Measurements from ENCODE around the gene C4orf54.

The C4orf54 gene

DNA sequence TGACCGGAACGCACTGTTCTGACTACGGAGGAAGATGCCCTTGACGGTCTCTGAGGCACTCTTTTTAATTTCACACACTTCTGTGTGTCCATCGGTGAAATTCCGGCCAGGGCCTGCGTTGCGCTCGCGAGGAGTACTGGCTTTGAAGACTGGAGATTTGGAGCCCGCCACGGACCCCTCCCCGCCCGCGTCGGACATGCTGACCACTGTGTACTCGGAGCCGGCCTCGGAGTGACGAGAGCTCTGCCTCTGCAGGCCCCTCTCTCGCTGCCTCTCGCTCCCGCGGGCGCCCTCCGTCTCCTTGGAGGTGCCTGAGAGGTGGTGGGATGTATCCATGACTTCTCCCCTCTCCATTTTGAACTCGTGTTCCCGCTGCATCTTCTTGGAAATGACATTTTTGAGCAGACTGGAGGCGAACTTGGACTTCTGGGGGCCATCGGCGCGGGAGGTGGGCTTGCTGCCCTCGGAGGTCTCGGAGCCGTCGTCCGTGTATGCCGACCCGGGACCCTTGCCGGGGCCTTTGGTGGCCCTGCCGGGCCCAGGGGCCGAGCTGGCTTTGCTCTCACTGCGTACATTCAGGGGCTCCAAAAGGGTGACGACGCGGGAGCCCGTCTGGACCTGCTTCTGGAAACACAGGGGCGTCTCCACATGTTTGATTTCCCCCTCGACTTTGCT, 5.7 kb downstream of the C4orf54 start:
- no peak for FAIRE-seq

GRCh38 chr4:99651016-99651769, 6.4 kb downstream of the C4orf54 start:
- no peak for FAIRE-seq

- no peak for FAIRE-seq
These were observed 7.8 kb downstream of the C4orf54 start for GRCh38 chr4:99649778-99650177.

- FAIRE-seq, result no peak
These were observed 8.4 kb downstream of the C4orf54 start for GRCh38 chr4:99649208-99649607.

GRCh38 chr4:99648321-99648720, 9.3 kb downstream of the C4orf54 start:
- FAIRE-seq, result no peak

GRCh38 chr4:99647071-99647470, 10.6 kb downstream of the C4orf54 start:
- no peak for FAIRE-seq

GRCh38 chr4:99645638-99646037, 12.0 kb downstream of the C4orf54 start:
- FAIRE-seq, result no peak

DNA sequence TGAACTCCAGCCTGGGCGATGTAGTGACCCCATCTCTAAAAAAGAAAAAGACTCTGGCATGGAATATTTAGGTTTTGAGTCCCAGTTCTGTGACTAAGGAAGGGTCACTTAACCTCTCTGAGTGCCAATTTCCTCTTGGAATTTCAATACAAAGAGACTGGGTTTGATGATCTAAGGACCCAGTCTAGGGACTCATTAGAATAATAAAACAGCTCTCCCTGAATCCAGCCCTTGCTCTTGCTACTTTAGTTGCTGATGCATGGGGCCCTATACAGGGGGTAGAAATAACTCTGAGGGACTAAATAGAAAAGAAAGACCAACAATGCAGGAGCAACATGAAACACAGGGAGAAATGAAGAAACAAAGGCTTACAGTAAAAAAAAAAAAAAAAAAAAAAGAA, 12.6 kb downstream of the C4orf54 start:
- no peak for FAIRE-seq

DNA sequence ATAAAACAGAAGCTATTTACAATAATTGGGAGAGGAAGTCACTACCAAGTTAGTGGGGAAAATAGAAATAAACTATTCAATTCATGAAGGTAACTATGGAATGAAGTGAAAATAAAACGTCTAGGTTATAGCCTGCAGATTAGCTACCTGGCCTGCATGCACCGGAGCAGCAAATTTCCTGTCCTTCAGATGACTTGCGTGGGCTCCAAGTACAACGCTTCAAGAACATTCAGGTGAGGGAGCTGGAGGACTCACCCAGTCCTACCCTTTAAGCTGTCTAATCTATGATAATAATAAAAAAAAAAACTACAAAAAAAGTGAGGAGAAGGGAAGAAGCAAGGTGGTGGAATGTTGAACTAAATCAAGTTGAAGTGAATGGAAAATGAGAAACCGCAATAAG, 13.2 kb downstream of the C4orf54 start:
- FAIRE-seq, result no peak

GRCh38 chr4:99642725-99643489, 14.7 kb downstream of the C4orf54 start:
- no peak for FAIRE-seq

GRCh38 chr4:99640676-99641075, 17.0 kb downstream of the C4orf54 start:
- FAIRE-seq, result no peak

DNA sequence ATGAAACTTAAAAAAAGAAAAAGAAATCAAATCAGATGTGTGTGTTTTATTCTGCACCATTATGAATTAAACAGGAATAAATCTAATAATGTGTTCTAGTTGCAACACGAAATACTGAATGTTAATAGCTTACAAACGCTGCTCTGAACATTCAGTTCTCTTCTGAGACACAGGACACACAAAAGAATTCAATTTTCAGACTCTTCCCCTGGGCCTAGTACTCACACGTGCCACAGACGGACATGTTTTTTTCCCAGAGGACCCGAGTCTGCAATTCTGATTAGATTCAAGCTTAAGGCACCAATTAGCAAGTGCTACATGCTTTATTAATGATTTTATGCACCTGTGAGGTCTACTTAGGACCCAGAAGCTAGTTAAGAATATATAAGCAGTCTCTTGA, 20.5 kb downstream of the C4orf54 start:
- FAIRE-seq, result no peak

GRCh38 chr4:99636422-99636821, 21.2 kb downstream of the C4orf54 start:
- FAIRE-seq, result no peak

DNA sequence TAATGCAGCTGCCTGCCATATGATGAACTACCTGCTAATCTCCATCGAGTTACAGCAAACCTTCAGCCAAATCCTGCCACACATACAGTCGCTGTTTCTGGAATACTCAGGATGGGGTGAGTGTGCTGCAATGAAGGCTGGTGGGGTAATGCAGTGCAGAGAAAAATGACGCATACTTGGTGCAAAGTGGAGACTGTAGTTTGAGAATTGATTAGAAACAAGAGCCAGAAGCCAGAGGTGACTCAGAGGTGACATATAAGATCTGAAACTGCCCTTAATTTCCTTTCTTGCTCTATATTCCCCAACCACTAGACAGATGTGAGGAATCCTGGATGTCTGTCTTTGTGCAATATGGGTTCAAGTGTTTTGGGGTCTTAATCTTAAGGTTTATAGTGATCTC, 22.0 kb downstream of the C4orf54 start:
- no peak for FAIRE-seq

DNA sequence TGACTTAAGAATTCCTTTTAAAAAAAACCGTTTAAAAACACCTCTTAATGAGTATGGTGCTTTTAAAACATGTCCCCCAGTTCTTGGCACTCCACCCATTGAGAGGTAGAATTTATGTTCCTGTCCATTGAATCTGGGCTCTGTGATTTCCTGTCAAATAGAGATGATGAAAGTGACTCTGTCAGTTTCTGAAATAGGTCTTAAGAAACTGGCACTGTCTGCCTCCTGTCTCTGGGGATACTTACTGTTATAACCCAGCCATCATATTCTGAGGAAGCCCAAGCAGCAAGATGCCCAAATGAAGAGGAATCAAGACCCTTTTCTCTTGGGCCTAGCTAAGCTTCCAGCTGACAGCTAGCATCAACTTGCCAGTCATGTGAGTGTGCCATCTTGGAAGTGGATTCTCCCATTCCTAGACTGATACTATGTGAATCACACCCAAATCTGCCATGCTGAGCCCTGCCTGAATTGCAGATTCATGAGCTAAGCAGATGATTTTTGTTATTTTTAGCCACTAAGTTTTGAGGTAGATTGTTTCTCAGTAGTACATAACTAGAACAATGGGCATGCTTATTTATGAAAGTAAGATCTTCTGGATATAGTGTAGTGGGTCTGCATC, 22.8 kb downstream of the C4orf54 start:
- FAIRE-seq, result no peak

GRCh38 chr4:99633772-99634171, 23.9 kb downstream of the C4orf54 start:
- FAIRE-seq, result no peak

GRCh38 chr4:99630857-99631360, 26.7 kb downstream of the C4orf54 start:
- FAIRE-seq, result no peak

GRCh38 chr4:99629962-99630554, 27.6 kb downstream of the C4orf54 start:
- no peak for FAIRE-seq

- FAIRE-seq, result no peak
These were observed 29.6 kb downstream of the C4orf54 start for GRCh38 chr4:99628040-99628439.

- no peak for FAIRE-seq
These were observed 32.3 kb downstream of the C4orf54 start for GRCh38 chr4:99625369-99625768.

DNA sequence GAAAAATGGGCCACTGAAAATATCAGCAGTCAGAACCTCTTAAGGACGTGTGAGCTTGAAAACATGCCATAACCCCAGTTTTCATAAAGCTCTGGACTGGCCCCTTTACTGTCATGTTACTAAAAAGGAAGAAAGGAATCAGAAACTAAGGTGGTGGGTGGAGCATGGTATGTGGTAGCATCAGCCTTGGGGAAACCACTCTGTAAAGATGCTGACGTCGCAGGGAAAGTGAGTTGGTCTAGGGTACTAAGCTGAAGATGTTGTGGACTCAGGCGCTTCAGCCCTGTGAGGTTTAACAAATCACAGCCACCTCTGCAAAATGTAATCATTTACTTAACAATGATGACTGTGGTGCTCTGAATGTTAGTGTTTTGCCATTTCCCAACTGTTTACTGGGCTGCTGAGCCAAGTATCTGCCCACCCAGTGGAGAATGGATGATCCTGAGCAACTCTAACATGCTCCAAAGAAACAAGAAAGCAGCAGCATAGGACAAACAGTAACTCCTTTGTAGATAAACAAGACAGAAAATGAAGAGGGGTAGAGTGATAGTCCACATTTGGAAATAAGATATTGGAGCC, 33.4 kb downstream of the C4orf54 start:
- FAIRE-seq, result no peak

- FAIRE-seq, result no peak
These were observed 35.3 kb downstream of the C4orf54 start for GRCh38 chr4:99622341-99622740.
